Aorta (tissue), 5 donors: ENCODE results near the gene CLDN10. TPM values are rescaled to one million over a fixed set of nuclear protein-coding genes. Genes with fewer than 3 reads are reported as not detected.

Experiments used
- ATAC-seq: fragments of 200-7000 bp; cut with Tn5 transposase; one replicate; pipeline ENCODE4 v1.9.1; 2022; ENCODE audit warnings: moderate library complexity; ENCODE audit not compliant: low FRiP score
- DNase-seq, 2 donors: peaks; one replicate each; pipeline ENCODE4 v3.0.0-alpha.2; 2020
- H3K27ac ChIP-seq, 2 donors: one replicate each; pipeline ENCODE4 v1.5.1; 2013; ENCODE audit warnings: low read length in 2 of 2, mild to moderate bottlenecking in 2 of 2, moderate library complexity in 2 of 2, control low read depth in 1 of 2, inconsistent platforms in 1 of 2, low read depth in 1 of 2
- H3K27me3 ChIP-seq, 2 donors: one replicate each; pipeline ENCODE4 v1.6.1; 2013; ENCODE audit warnings: control low read depth in 1 of 2, low read length in 1 of 2, mild to moderate bottlenecking in 1 of 2, moderate library complexity in 1 of 2; ENCODE audit not compliant: insufficient read depth in 2 of 2, control insufficient read depth in 1 of 2
- H3K36me3 ChIP-seq, 2 donors: one replicate each; pipeline ENCODE4 v1.6.1; 2013; ENCODE audit warnings: control low read depth in 1 of 2, low read length in 1 of 2, mild to moderate bottlenecking in 1 of 2; ENCODE audit not compliant: insufficient read depth in 2 of 2, control insufficient read depth in 1 of 2
- H3K4me1 ChIP-seq, 2 donors: one replicate each; pipeline ENCODE4 v1.6.1; 2013; ENCODE audit warnings: low read length in 2 of 2, control low read depth in 1 of 2, mild to moderate bottlenecking in 1 of 2, moderate library complexity in 1 of 2; ENCODE audit not compliant: insufficient read depth in 2 of 2, control insufficient read depth in 1 of 2
- H3K4me3 ChIP-seq, 2 donors: one replicate each; pipeline ENCODE4 v1.5.1; 2013; ENCODE audit warnings: low read length in 2 of 2, control low read depth in 1 of 2, mild to moderate bottlenecking in 1 of 2
- H3K9me3 ChIP-seq: one replicate; pipeline ENCODE4 v1.6.1; 2013; ENCODE audit warnings: mild to moderate bottlenecking, low read length; ENCODE audit not compliant: control insufficient read depth
- WGBS, 2 donors: extraction: QIAGEN DNeasy Blood & Tissue Kit; methylation state at CpG; one replicate each; pipeline ENCODE4 v1.1.7; 2013; 5-methylcytosine and 5-hydroxymethylcytosine counted together
- intact Hi-C, 2 donors: fragments of 100-400 bp; cut with DNase I; formaldehyde crosslinking; loops; one replicate each; pipeline versions ENCODE4 v1.14.2 to v1.15.0; 2022
- polyA plus RNA-seq, 2 donors: library from polyadenylated mRNA; stranded (reverse); fragments of 200-250 nt; gene quantifications; one replicate each; pipeline ENCODE4 v1.2.3, GENCODE V29; 2013
- total RNA-seq, 2 donors: library from RNA; stranded (reverse); fragmentation: NEBNext Ultra II Directional; extraction: Animal tissue kit (Norgen Biotek cat#: 25700); gene quantifications; one replicate each; pipeline ENCODE4 v1.2.1, GENCODE V29; 2021
- donor health status: healthy with polysubstance abuse.
- donor health status: Bipolar disorder and iron deficiency.
- donor health status: DM: no; HTN: no; CAD: no.
- donor health status: DM: no; HTN: no; CAD: no.
- donor health status: DM: yes; HTN: yes; CAD: no.

The CLDN10 gene
- total and polyA plus RNA-seq, 4 donors: 0.56 to 0.66 (median 0.63) TPM; not detected in 1

- no peak for ATAC-seq
- intact Hi-C loops: no loop called here
These were observed 76.0 kb downstream of the CLDN10 start for GRCh38 chr13:95628488-95628887.

GRCh38 chr13:95629071-95629470 is 76.6 kb downstream of the CLDN10 start:
- Histone ChIP-seq H3K36me3 (peaks cover 2 to 6% of the 10 kb centered on the region in 2 donors), H3K4me1 (no peaks in the 10 kb centered on the region), H3K4me3 (no peak overlapping the region), H3K9me3 (no peaks in the 10 kb centered on the region), H3K27ac (no peak overlapping the region), H3K27me3 (no peaks in the 10 kb centered on the region)
- intact Hi-C loops: no loop called here
- WGBS, 2 donors: 90 to 93% methylated on average over 4 of the region's 4 CpGs
- ATAC-seq (no peak), DNase-seq (no peak)

More at GRCh38 chr13:95628488-95628887, 76.0 kb downstream of the CLDN10 start:
- DNase-seq: no peak
- no peak overlapping the region for H3K27ac ChIP-seq
- 99 to 100% methylated on average over 1 of the region's 1 CpG for WGBS, 2 donors
- no peaks in the 10 kb centered on the region for H3K9me3 ChIP-seq
- no peak overlapping the region for H3K4me3 ChIP-seq
- no peaks in the 10 kb centered on the region for H3K27me3 ChIP-seq
- no peaks in the 10 kb centered on the region for H3K4me1 ChIP-seq
- H3K36me3 ChIP-seq: peaks cover 2 to 6% of the 10 kb centered on the region in 2 donors

Other genes starting within 250 kb of the CLDN10 start
- gene DZIP1, start 92.0 kb downstream of the CLDN10 start, total RNA-seq: 10 to 100 TPM; 17.4 to 25.3 TPM
- gene DZIP1, start 92.0 kb downstream of the CLDN10 start, polyA plus RNA-seq: 10 to 100 TPM; 10.1 to 17.6 TPM
- gene DNAJC3, start 124.4 kb downstream of the CLDN10 start, total RNA-seq: 10 to 100 TPM; 57.8 to 60.3 TPM
- gene DNAJC3, start 124.4 kb downstream of the CLDN10 start, polyA plus RNA-seq: 10 to 100 TPM; 11.8 to 19.0 TPM